Left ventricle myocardium inferior (tissue), 1 donor: Measurements from ENCODE around the gene ANGPTL4. TPM values are rescaled to one million over a fixed set of nuclear protein-coding genes. Genes with fewer than 3 reads are reported as not detected.

Source experiments
- DNase-seq: peaks from one replicate; pipeline ENCODE4 v3.0.0-alpha.2; 2020
- H3K27ac ChIP-seq: fragments of 200-600 bp; replicated peaks from 2 replicates; pipeline ENCODE4 v1.8.0; 2021
- H3K27me3 ChIP-seq: fragments of 200-600 bp; 2 replicates; pipeline ENCODE4 v1.8.0; 2021; ENCODE audit warnings: low read depth
- H3K36me3 ChIP-seq: fragments of 200-600 bp; 2 replicates; pipeline ENCODE4 v1.8.0; 2021
- H3K4me1 ChIP-seq: fragments of 200-600 bp; 2 replicates; pipeline ENCODE4 v1.8.0; 2021
- H3K4me3 ChIP-seq: fragments of 200-600 bp; 2 replicates; pipeline ENCODE4 v1.8.0; 2021; ENCODE audit warnings: mild to moderate bottlenecking, moderate library complexity
- H3K9me3 ChIP-seq: fragments of 200-600 bp; replicated peaks from 2 replicates; pipeline ENCODE4 v1.8.0; 2021
- intact Hi-C: fragments of 100-400 bp; cut with micrococcal nuclease; formaldehyde crosslinking; loops from one replicate; pipeline ENCODE4 v1.11.0; 2022
- total RNA-seq: library from RNA; stranded (reverse); fragmentation: NEBNext Ultra II Directional; extraction: Animal tissue kit (Norgen Biotek cat#: 25700); gene quantifications from one replicate; pipeline ENCODE4 v1.2.1, GENCODE V29; 2021
- TF ChIP-seq, protein P1 (sequence below): fragments of 200-600 bp; IDR thresholded peaks from 2 replicates; pipeline ENCODE4 v1.8.0; 2021; ENCODE audit warnings: antibody characterized with exemption, mild to moderate bottlenecking, borderline replicate concordance
- donor health status: DM: no; HTN: yes; CAD: no; lungs with severe emphysema.

ANGPTL4 gene
- total RNA-seq, 1 donor from 2014 or later = 8.4 TPM

DNA sequence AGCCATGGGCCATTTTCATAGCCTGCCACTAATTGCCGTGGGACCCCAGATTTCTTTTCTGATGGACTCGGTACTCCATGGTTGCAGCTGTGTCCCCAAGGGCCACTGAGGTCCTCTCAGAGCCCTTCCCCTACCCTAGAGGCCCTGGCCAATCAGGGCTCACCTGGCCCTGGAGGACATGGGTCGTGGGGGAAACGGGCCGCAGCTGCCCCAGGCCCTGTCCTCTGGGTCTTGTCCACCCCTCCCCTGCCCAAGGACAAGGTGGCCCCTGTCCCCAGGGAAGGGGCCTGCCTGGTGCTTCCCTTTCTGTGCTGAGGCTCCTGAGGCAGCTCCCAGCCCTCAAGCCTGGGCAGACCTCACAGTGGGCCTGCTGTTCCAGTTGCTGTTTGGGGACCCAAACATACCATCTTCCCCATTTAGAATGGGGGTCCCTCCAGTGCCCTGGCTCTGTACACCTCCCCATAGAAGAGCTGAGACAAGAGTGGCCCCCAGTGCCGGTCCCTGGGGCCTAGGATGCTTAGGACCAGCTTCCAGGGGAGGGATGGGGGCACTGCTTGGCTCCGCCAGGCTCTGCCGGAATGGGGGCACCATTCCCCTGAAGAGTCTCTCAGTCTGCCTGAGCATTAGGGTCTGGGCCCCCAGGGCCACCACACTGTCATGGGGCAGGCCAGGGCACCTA is 29.4 kb downstream of the ANGPTL4 start:
- Histone ChIP-seq H3K4me1 (peaks cover 90% of the 10 kb centered on the region), H3K27ac (peak overlapping the region; percentile 100), H3K36me3 (no peaks in the 10 kb centered on the region), H3K9me3 (no peaks in the 10 kb centered on the region), H3K4me3 (peak overlapping the region; percentile 96), H3K27me3 (no peaks in the 10 kb centered on the region)
- intact Hi-C loops = no loop called here
- DNase-seq = no peak
- TF ChIP-seq, protein P1, sequence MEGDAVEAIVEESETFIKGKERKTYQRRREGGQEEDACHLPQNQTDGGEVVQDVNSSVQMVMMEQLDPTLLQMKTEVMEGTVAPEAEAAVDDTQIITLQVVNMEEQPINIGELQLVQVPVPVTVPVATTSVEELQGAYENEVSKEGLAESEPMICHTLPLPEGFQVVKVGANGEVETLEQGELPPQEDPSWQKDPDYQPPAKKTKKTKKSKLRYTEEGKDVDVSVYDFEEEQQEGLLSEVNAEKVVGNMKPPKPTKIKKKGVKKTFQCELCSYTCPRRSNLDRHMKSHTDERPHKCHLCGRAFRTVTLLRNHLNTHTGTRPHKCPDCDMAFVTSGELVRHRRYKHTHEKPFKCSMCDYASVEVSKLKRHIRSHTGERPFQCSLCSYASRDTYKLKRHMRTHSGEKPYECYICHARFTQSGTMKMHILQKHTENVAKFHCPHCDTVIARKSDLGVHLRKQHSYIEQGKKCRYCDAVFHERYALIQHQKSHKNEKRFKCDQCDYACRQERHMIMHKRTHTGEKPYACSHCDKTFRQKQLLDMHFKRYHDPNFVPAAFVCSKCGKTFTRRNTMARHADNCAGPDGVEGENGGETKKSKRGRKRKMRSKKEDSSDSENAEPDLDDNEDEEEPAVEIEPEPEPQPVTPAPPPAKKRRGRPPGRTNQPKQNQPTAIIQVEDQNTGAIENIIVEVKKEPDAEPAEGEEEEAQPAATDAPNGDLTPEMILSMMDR = no peak

DNA sequence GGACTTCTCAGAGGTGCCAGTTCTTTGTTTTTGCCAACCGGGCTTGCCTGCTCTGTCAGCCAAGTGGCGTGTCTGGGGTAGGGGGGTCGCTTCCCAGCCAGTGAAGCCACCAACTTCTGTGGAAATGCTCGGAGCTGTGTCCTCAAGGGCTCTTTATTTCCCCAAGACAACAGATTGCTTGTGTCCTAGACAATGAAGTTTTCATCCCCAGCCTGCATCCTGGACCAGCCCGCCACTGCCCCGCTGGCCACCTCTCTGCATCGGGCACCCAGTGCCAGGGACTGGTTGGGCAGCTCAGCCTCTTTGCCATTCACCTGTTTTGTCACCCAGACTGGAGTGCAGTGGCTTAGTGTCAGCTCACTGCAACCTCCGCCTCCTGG is 29.9 kb downstream of the ANGPTL4 start:
- Histone ChIP-seq H3K4me3 (no peak overlapping the region), H3K4me1 (peaks cover 92% of the 10 kb centered on the region), H3K27ac (peak overlapping the region; percentile 100), H3K36me3 (no peaks in the 10 kb centered on the region), H3K9me3 (no peaks in the 10 kb centered on the region), H3K27me3 (no peaks in the 10 kb centered on the region)
- intact Hi-C loops = no loop called here
- DNase-seq = no peak
- TF ChIP-seq, protein P1 = no peak

DNA sequence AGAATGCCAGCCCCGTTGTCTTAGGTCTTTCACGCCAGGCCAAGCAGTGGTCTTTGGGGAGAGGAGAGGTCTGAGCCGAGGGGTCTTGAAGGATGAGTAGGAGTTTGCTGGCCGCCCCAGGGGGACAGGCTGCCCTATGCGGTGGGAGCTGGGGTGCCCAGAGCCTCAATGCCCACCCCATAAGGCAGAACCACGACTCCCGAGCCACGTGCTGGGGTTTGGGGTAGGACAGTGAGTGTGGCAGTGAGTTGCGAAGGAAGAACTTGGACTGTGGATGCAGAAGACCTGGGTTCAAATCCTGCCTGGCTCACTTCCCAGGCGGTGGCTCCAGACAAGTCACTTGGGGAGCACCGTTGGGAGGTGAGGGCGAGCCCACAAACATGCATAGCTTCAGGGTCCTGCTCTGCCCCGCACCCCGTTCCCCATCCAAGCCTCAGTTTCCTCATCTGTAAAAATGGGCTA is 31.7 kb downstream of the ANGPTL4 start:
- intact Hi-C loops = loop anchor here (5.0 kb wide), 1 partner anchor 38 kb away; no protein-coding TSS in a partner anchor
- H3K4me1 ChIP-seq = peaks cover 80% of the 10 kb centered on the region
- TF ChIP-seq, protein P1 = no peak
- no peak for DNase-seq
- no peak overlapping the region for H3K4me3 ChIP-seq
- no peaks in the 10 kb centered on the region for H3K27me3 ChIP-seq
- peak overlapping the region; percentile 100 for H3K27ac ChIP-seq
- no peaks in the 10 kb centered on the region for H3K9me3 ChIP-seq
- H3K36me3 ChIP-seq = peaks cover 16% of the 10 kb centered on the region

DNA sequence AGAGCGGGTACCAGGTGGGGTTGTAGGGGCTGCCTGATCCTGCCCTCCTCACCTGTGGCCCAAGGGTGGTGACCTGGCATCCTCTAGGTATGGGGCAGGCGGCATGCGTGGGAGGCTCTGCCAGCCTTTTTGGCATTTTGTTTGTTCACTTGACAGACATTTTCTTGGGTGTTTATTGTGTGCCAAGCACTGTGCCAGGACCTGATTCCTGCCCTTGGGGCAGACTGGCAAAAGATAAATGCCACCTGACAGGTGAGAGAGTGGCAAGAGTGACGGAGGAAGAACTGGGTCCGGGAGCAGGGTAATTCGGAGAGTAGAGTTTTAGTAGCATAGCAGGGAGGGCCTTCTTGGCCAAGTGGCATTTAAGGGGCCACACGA is 32.2 kb downstream of the ANGPTL4 start:
- no peak overlapping the region for H3K4me3 ChIP-seq

DNA sequence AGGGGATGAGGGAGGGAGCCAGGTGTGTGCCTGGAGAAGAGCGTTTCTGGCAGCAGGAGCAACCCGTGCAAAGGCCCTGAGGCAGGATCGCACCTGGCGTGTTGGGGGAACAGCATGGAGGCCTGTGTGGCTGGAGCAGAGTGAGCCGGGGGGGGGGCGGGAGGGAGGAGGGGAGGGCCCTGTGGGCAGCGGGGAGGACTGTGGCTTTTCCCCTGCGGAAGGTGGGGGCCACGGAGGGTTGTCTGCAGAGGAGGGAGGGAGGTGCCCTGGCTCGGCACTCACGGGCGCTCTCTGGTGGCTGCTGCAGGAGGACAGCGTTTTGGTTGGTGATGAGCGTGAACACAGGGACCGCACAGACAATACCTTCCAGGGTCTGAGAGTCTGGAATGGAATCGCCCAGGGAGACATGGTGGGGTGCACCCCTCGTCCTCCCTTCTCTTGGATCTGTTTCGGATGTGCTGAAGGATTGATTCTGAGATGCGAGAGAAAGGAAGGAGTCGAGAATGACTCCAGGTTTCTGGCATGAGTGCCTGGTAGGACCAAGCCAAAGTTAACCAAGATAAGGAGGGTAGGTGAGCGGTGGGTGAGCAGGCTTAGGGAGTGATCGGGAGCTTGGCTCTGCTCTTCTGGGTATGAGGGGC is 32.7 kb downstream of the ANGPTL4 start:
- H3K27me3 ChIP-seq = no peaks in the 10 kb centered on the region

More for the DNA sequence above, 32.2 kb downstream of the ANGPTL4 start:
- H3K9me3 ChIP-seq = no peaks in the 10 kb centered on the region
- peaks cover 19% of the 10 kb centered on the region for H3K36me3 ChIP-seq
- intact Hi-C loops = loop anchor here (5.0 kb wide), 1 partner anchor 39 kb away; no protein-coding TSS in a partner anchor
- peaks cover 75% of the 10 kb centered on the region for H3K4me1 ChIP-seq
- peak overlapping the region; percentile 37 for H3K27ac ChIP-seq
- no peaks in the 10 kb centered on the region for H3K27me3 ChIP-seq
- TF ChIP-seq, protein P1 = no peak
- DNase-seq = no peak

More for the DNA sequence above, 32.7 kb downstream of the ANGPTL4 start:
- peak overlapping the region; percentile 37 for H3K27ac ChIP-seq
- TF ChIP-seq, protein P1 = peak; percentile 73
- H3K4me1 ChIP-seq = peaks cover 69% of the 10 kb centered on the region
- intact Hi-C loops = loop anchor here (5.0 kb wide), 1 partner anchor 39 kb away; no protein-coding TSS in a partner anchor
- H3K9me3 ChIP-seq = no peaks in the 10 kb centered on the region
- no peak overlapping the region for H3K4me3 ChIP-seq
- peaks cover 21% of the 10 kb centered on the region for H3K36me3 ChIP-seq
- DNase-seq = peak; percentile 71
